HL-60 (cell line): ENCODE data around the gene ADGRE3.

Source experiments
- DNase-seq, 2 experiments: peaks; one replicate each; pipeline ENCODE4 v3.0.0-alpha.2; 2010 to 2020; ENCODE audit warnings: low read depth in 1 of 2, low spot score in 1 of 2
- H3K27ac ChIP-seq: fragments of 250-450 bp; sonication (Bioruptor Pico); replicated peaks from 2 replicates; pipeline ENCODE4 v1.5.1; 2020; ENCODE audit warnings: mild to moderate bottlenecking, moderate library complexity
- H3K27me3 ChIP-seq: fragments of 250-450 bp; sonication (Bioruptor Pico); 2 replicates; pipeline ENCODE4 v1.5.1; 2021; ENCODE audit warnings: mild to moderate bottlenecking, moderate library complexity; ENCODE audit not compliant: insufficient read depth, poor library complexity, severe bottlenecking
- H3K4me3 ChIP-seq: replicated peaks from 2 replicates; pipeline ENCODE4 v1.5.1; 2011; ENCODE audit warnings: mild to moderate bottlenecking, control low read depth, low read length; ENCODE audit not compliant: insufficient read depth
- CTCF ChIP-seq: IDR thresholded peaks from one replicate; pipeline ENCODE4 v1.5.1; 2011; ENCODE audit warnings: low read length, control low read depth, inconsistent platforms; ENCODE audit not compliant: insufficient read depth
- GABPA ChIP-seq: IDR thresholded peaks from 2 replicates; pipeline ENCODE4 v1.6.1; 2012; ENCODE audit warnings: low read depth
- POLR2AphosphoS5 ChIP-seq: IDR thresholded peaks from 2 replicates; pipeline ENCODE4 v1.6.1; 2012; ENCODE audit warnings: low read depth
- REST ChIP-seq: IDR thresholded peaks from 2 replicates; pipeline ENCODE4 v1.6.1; 2012; ENCODE audit warnings: low read depth; ENCODE audit not compliant: insufficient replicate concordance
- SPI1 ChIP-seq: IDR thresholded peaks from 2 replicates; pipeline ENCODE4 v1.6.1; 2012; ENCODE audit warnings: low read depth, mild to moderate bottlenecking, borderline replicate concordance

ADGRE3 gene

GRCh38 chr19:14718522-14719116 lies 44.0 kb upstream of the ADGRE3 start:
- no peak for DNase-seq
- no peaks in the 10 kb centered on the region for H3K27me3 ChIP-seq
- no peak overlapping the region for H3K27ac ChIP-seq
- no peak overlapping the region for H3K4me3 ChIP-seq
- TF ChIP-seq POLR2AphosphoS5: no peak
- TF ChIP-seq CTCF: no peak
- no peak for TF ChIP-seq SPI1
- TF ChIP-seq GABPA: no peak
- no peak for TF ChIP-seq REST

GRCh38 chr19:14715841-14716240 lies 41.2 kb upstream of the ADGRE3 start:
- Histone ChIP-seq H3K4me3 (no peak overlapping the region), H3K27me3 (no peaks in the 10 kb centered on the region), H3K27ac (no peak overlapping the region)
- TF ChIP-seq GABPA (no peak), POLR2AphosphoS5 (no peak), SPI1 (no peak), CTCF (no peak), REST (no peak)
- DNase-seq: no peak

- no peak for TF ChIP-seq CTCF
- TF ChIP-seq GABPA: no peak
- no peak for TF ChIP-seq SPI1
- TF ChIP-seq POLR2AphosphoS5: no peak
- TF ChIP-seq REST: no peak
- Histone ChIP-seq H3K27me3 (no peaks in the 10 kb centered on the region), H3K4me3 (no peak overlapping the region), H3K27ac (no peak overlapping the region)
- DNase-seq: no peak
These were observed 29.8 kb upstream of the ADGRE3 start for GRCh38 chr19:14704450-14704849.
